ENCODE results near the gene SLC22A7.

Gene SLC22A7

GRCh38 chr6:43256670-43257366, 41.2 kb upstream of the SLC22A7 start:
- no peak for TF ChIP-seq CTCF (IDR thresholded peaks at IDR 0.05)

- TF ChIP-seq CTCF (IDR thresholded peaks at IDR 0.05) = no peak
These were observed 40.5 kb upstream of the SLC22A7 start for GRCh38 chr6:43257367-43258145.

- no peak for TF ChIP-seq CTCF (IDR thresholded peaks at IDR 0.05)
These were observed 39.9 kb upstream of the SLC22A7 start for GRCh38 chr6:43258180-43258579.

- no peak for TF ChIP-seq CTCF (IDR thresholded peaks at IDR 0.05)
These were observed 39.0 kb upstream of the SLC22A7 start for GRCh38 chr6:43258807-43259686.

- no peak for TF ChIP-seq CTCF (IDR thresholded peaks at IDR 0.05)
These were observed 37.3 kb upstream of the SLC22A7 start for GRCh38 chr6:43260791-43261190.

- no peak for TF ChIP-seq CTCF (IDR thresholded peaks at IDR 0.05)
These were observed 36.9 kb upstream of the SLC22A7 start for GRCh38 chr6:43261198-43261597.

- no peak for TF ChIP-seq CTCF (IDR thresholded peaks at IDR 0.05)
These were observed 35.9 kb upstream of the SLC22A7 start for GRCh38 chr6:43262000-43262779.
